Activated CD4-positive, alpha-beta T cell treated with anti-CD3 and anti-CD28 coated beads for 24 hours (primary cell): ENCODE data around the gene PTH2.
"Not testable (repeated sequence)": the region's sequence is repeated elsewhere in the genome, so short reads cannot be mapped to it uniquely, and the experiment has no call there.

Experiments used
- DNase-seq, 2 donors: peaks; one replicate each; pipeline ENCODE4 v3.0.0-alpha.2; 2020; ENCODE audit warnings: low read depth in 2 of 2

The PTH2 gene

GRCh38 chr19:49382639-49383038, 40.6 kb downstream of the PTH2 start:
- no peak for DNase-seq

GRCh38 chr19:49380391-49380790, 42.9 kb downstream of the PTH2 start:
- DNase-seq: no peak

GRCh38 chr19:49378512-49378911, 44.7 kb downstream of the PTH2 start:
- DNase-seq: no peak

GRCh38 chr19:49374665-49375434, 48.4 kb downstream of the PTH2 start:
- no peak for DNase-seq

- not testable (repeated sequence) for DNase-seq
These were observed 50.1 kb downstream of the PTH2 start for GRCh38 chr19:49373174-49373573.
